ENCODE results near the gene DDX25. TPM values are rescaled to one million over a fixed set of nuclear protein-coding genes. Genes with fewer than 3 reads are reported as not detected.

The DDX25 gene
- polyA plus RNA-seq, 1 donor, result 0.59 TPM

DNA sequence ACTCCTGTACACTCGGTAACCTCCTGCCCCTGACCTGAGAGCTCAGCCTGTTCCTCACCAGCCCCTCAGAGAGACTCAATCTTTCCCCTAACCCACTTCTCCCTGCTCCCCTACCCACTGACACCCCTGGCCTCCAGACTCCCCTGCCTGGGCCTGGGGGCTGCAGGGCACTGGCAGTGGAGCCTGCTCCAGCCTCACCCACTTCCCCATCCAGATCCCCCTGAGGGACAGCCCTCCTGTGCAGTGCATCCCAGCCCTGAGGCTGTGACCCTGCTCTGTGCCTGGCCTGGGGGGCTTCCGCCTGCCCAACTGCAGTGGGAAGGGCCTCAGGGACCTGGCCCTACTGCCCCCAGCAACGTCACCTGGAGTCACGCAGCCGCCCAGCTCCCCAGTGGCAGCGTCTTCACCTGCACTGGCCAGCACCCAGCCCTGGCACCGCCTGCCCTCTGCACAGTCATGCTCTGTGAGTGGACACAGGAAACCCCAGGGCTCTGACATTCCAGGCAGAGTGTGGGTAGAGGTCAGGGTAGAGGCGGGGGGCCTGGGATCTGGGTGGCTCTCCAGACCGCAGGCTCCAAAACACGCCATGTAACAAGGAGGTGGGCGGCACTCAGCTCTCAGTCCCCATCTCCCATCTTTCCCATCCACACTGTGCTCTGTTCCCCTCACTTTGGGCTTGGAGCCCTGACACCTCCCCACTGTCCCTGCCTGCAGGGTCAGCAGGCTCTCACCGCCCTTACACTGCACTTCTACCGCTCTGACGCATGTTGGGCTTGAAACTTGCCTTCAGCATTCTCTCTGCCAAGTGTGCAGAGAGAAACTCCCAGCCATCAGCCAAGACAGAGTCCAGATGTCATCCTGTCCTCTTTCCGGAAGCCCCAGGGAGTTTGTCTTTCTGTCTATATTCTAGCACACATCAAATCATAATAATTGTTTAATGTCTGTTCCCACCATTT, 46.7 kb downstream of the DDX25 start:
- DNase-seq (ENCODE audit: low read depth), result peak; percentile 82

DNA sequence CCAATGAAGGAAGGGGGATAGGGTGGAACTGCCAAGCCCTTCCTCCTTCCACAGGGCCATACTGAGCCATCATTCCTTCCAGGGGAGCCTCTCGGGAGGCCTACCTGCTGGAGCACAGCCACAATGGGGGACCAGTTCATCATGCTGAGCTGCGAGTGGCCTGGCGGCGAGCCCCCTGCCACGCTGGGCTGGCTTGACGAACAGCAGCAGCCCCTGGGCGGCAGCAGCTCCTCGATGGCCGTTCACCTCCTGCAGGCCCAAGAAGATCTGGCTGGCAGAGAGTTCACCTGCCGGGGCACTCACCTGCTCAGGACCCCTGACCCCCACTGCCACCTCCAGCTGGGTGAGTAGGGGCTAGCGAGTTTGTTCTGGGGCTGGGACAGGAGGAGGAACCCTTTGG, 47.4 kb downstream of the DDX25 start:
- DNase-seq (ENCODE audit: low read depth), result no peak

DNA sequence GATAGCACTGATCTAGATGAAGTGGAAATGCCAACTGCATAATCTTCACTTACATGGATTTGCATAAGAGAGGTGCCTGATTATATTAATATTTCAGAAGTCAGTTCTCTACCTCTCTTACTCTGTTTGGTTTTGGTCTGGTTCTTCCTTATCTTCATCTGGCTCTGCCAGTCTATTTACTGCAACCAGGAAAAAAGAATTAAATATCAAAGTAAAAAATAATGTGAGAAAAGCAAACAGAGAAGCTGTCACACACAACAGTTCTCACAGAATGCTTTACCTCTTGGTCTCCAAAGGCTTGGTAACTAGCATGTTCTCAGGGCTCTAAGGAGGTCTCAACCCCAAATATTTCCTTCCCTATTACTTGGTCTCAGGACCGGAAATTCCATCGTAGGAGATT, 48.3 kb downstream of the DDX25 start:
- no peak for DNase-seq (ENCODE audit: low read depth)

DNA sequence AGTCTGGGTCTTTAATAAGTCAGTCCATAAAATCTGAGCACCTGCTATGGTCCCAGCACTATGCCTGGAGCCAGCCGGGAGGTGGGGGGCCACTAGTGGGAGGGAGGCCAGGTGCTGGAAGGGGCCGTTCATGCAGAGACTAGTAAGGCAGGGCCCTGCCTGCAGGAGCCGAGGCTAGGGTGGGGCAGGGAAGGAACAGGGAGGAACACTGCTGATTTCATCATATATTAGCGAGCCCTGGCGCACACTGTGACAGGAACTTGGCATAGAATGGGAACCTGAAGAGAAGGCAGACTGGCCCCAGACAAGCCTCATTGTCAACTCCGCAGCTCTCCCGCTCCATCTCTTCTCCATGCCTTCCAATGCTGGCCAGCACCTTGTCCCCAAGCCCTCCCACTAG, 48.7 kb downstream of the DDX25 start:
- DNase-seq (ENCODE audit: low read depth), result no peak

DNA sequence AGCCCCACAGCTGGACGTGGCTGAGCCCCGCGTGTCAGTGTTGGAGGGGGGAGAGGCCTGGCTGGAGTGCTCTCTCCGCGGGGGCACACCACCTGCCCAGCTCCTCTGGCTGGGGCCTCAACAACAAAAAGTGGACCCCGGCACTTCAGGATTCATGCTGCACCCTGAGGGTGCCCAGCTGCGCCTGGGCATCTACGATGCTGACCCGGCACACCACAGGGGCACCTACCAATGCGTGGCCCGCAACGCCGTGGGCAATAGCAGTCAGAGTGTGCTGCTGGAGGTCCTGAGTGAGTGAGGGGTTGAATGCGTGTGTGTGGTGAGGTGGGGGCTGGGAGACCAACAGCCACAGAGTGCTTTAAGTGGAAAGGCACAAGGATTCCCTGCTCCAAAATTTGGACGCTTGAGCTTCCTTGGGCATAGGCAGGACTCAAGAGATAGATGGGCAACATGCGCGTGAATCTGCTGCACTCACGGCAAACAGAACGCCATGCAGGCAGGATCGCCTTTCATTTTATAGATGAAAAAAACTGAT, 49.2 kb downstream of the DDX25 start:
- no peak for DNase-seq (ENCODE audit: low read depth)

DNA sequence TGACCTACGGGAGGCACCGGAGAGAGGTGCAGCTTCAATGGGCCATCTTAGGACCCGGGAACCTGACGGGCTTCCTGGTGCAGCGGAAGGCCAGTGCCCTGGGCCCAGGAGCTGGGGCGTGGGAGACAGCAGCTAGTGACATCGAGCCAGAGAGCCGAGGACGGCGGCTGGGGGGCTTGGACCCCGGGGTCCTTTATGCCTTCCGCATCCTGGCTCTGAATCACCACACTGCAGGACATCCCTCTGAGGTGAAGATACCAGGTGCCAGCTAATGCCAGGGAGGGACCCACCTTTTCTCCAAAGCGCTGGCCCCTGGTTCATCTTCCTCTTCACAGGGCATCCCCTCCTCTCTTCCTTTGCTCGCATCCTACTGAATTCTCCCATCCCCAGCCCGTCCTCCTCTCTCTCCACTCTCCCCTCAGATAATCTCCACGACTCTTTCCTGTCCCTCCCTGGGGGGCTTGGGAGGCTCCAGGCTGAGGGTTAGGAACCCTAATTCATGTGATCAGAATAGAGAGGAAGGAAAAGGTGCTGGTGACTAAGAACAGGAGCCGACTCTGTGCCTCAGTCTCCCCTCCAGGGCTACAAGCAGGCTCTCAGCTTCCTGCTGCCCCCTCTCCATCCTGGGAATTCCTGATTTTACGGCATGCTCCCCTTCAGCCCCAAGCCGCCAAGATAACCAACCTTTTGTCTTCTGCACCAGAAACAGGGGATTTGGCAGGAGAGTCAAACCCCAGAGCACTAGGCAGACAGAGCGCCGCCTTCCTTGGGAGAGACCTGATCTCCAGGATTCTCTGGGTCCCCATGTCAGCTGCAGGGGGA, 50.0 kb downstream of the DDX25 start:
- DNase-seq (ENCODE audit: low read depth), result no peak

DNA sequence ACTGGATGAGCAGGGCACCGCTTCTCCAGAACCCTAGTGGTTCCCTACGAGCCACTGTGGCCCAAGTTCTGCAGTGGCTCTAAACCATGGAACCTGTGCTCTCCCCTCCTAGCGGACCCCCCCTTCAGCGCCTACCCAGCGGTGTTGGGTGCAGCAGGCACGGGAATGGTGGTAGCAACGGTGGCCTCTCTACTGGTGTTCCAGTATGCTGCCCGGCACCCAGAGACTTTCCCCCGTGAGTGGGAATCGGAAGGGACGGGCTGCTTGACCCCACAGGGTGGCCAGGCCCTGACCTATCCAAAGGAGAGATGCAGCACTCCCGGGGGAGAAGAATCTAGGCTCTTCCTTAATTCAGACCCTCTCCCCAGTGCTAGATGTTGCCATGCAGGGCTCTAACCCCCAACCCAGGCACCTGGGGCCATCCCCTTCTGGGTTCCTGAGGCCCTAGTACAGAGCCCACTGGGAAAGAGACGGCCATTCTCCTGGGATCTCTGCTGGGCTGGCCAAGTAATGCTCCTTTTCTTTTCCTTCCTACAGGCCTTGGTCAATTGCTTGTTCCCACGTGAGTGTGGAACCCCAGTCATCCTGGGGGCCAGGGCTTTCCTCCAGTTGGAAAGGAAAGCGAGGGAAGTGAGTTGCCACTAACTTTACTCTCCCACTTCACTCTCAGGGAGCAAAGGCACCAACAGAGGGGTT, 50.8 kb downstream of the DDX25 start:
- no peak for DNase-seq (ENCODE audit: low read depth)

DNA sequence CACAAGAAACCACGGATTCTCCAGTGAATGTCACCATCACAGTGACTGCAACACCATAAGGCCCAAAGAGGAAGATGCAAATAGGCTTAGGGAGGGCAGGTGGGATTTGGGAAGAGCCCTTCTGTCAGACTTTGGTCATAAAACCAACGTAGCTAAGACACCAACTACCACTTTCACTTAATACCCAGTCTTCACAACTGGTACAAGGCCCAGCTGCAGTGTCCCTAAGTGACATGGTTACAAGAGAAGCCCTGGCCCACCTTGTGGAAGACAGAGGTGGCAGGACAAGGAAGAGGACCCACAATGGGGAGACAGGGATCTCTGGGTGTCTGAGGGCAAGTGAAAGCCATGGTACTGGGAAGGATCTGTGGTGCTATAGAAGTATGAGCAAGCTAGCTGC, 51.5 kb downstream of the DDX25 start:
- DNase-seq (ENCODE audit: low read depth), result no peak

DNA sequence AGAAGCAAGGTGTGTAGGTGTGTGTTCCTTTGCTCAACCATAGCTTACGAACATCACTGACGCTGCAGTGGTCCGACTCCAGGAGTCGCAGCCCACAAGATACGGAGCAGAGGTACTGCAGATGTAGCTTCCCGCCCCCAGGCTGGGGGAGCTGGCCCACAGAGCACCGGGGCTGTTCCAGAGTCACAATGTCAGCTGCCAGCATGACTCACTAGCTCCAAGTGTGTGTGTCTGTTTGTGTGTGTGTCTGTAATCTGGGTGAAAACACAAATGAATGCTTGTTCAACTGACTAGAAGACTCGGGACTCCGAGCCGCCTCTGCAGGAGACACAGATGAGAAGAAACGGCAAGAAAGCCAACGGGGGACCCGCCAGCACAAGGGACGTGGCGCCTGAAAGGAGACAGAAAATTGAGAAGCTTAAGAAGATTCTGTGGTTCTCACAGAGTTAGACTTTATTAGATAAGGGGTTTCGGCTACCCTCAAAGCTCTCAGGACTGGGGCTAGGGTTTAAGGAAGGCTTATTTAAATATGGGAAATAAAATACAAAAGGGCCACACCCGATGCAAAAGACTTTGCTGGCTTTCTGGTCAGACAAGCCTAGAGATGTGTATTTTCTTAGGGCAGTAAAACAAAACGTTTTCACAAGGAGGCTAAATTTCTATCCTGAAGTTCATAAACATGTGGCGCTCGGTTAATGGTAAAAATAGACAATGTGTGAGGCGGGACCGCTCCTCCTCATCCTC, 52.3 kb downstream of the DDX25 start:
- DNase-seq (ENCODE audit: low read depth), result no peak

DNA sequence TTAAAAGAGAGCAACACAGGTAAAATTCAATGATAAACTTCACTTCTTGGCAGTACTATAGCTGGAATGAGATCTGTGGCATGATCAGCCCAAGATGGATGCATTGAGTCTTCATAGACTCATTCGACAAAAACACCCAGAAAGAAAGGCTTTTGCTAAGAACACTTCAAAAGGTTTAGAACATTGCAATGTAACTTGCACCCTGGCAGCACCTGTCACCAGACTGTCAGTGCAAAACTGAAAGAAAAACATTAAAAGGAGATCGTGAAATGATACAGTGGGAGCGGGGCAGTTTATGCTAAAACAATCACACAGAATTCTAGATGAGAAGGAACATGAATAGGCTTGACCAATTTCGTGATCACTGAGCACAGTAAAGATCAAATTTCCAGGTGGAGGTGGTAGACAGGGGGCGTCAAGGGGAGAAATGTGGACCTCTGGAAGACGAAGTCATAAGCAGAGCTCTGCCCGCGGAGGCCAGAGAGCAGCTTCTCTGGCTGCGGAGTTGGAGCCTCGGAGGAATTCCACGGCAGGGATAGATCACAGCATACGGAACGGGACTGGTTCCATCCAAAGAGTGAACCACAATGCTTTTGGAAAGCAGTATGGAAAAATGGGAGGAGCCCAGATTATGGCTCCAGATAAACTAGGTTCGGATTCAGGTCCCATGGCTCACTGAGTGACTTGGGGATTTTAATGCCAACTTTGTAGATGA, 53.5 kb downstream of the DDX25 start:
- no peak for DNase-seq (ENCODE audit: low read depth)

DNA sequence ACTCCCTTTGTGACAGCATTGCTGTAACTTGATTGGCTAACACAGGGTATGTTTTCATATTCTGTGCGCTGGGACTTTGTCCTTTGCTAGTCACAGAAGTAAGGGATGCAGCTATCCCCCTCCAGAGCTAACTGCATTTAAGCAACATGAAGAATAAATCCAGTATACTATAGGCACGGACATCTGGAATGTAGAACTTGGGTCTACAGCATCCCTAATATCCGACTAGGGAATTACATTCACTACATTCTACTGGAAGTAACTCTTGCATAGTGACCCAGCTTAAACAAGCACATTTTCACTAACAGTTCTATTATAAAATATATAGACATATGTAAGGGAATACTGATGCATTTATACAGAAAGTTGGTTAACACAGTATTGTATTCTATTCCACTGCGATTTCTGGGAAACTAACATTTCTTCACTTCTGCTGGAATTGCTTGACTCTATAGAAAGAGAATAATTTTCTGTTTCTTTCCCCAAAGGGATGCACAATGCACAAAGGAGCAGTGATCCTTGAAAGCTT, 54.6 kb downstream of the DDX25 start:
- no peak for DNase-seq (ENCODE audit: low read depth)

DNA sequence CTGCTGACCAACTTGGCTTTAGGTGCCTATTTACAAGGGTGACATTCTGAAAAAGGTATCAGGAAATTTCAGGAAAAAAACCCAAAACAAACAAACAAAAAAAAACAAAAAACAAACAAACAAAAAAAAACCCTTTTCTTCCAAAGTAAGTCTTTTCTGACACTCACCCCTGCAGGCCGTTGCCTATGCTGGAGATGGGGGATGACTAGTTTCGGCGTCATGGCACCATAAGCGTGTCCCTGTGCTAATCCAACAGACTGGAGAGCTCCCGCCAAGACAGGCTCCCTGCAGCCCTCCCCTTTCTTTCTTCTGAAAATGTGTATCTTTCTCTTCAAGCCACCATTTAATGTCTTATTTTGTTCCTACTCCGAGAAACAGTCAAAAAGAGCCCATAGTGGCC, 55.2 kb downstream of the DDX25 start:
- no peak for DNase-seq (ENCODE audit: low read depth)

DNA sequence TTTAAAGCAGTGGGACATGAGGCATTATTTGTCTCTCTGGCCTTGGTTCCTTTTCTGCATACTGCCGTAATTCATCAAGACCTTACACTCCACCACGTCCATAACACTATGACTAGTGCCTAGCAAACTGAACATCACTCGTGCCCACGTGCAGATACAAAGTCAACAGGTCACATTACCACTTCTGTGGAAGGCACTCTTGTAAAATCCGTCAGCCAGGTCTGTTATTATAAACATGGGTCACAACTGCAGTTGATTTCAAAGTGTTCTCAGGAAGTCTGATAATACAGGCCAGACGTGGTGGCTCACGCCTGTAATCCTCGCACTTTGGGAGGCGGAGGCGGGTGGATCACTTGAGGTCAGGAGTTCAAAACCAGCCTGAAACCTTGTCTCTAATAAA, 55.6 kb downstream of the DDX25 start:
- no peak for DNase-seq (ENCODE audit: low read depth)

DNA sequence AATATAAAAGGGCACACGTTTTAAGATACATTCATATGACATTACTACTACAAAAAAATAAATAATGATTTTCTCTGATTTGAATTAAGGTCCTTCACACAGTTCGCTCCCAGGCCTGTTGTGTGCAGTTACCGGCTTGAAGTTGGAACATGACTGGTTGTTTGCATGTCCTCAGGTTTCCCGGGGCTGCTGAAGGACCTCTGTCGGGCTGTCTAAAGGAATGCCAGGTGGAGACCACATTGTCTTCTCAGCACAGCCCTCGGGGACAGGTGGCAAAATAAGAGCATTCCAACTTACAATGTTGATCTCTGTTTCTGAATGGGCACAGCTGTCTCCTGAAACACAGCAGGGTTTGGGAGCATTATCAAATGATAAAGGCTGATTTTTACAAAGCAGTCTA, 56.5 kb downstream of the DDX25 start:
- no peak for DNase-seq (ENCODE audit: low read depth)

DNA sequence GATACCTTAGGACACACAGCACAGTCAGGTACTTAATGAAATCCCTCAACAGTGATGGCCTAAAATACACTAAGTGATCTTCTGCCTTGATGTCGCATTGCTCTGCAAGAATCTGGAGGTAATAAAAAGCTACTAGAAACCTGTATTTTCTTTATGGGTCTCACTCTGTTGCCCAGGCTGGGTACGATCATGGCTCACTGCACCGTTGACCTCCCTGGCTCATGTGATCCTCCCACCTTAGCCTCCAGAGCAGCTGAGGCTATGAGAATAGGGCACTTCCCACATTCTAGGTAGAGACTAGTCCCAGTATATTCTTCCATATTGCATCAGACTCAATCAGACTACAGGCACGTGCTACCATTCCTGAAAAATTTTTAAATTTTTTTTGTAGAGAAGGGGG, 63.2 kb downstream of the DDX25 start:
- DNase-seq (ENCODE audit: low read depth), result no peak

DNA sequence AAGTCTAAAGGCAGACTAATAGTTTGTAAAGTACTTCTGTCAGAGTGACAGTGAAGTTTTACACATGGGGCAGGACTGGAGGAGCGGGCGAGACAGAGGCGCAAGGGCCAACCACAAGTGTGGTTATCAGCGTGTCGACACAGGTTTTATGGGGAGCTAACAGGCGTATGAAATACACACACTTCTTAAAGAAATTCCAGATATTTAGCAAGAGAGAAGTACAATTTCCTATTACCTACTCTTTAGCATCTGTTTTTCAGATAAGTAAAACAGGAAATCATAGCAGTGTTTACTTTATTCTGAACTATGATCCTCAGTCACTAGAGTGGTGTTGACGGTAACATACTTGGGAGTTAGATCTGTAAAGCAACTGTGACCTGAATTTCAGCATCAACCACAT, 64.0 kb downstream of the DDX25 start:
- DNase-seq (ENCODE audit: low read depth), result no peak

DNA sequence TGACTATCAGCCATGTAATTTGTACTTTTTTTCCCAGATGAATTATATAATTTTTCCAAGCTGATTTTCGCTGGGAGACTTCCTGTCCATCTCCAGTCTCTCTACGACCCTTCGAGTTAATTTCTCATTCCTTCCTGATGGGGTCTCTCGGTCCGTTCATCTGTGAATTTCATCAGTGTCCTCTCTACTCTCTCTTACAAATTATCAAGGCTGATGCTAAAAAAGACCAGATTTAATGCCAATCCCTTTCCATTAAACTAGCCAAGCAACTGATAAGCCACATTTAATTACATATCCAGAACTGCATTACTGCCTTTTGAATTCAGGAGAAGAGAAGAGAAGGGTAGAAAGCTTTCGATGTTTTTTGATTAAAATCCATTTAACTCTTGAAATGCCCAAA, 67.3 kb downstream of the DDX25 start:
- no peak for DNase-seq (ENCODE audit: low read depth)

DNA sequence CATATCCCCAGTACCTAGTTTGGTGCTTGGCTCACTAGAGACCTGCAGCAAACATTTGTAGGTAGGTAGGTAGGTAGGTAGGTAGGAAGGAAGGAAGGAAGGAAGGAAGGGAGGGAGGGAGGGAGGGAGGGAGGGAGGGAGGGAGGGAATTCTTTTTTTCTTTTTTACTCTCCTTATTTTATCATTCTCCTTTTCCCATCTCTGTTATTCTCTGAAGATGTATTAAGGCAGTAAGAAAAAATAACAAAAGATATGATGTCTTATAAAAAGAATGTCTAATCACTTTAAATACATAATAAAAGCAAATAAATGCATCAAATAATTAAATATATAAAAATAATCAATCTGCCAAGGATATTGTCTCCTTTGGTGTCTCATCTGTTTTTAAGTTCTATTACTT, 70.0 kb downstream of the DDX25 start:
- DNase-seq (ENCODE audit: low read depth), result no peak

DNA sequence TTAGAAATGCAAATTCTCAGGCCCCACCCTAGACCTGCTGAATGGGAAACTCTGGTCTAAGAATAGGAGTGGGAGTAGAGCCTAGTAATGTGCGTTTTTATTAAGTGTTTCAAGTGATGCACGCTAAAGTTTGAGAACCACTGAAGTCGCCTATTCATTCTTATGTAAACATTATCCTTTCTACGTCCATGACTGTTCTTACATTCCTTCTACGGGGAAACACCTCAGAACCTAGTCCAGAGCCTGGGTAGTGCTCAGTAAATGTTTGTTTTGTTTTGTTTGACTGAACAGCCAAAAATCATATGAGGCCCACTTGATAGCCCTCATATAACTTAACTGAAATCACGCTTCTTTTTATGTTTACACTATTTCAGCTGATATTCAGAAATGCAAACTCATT, 71.3 kb downstream of the DDX25 start:
- DNase-seq (ENCODE audit: low read depth), result no peak

DNA sequence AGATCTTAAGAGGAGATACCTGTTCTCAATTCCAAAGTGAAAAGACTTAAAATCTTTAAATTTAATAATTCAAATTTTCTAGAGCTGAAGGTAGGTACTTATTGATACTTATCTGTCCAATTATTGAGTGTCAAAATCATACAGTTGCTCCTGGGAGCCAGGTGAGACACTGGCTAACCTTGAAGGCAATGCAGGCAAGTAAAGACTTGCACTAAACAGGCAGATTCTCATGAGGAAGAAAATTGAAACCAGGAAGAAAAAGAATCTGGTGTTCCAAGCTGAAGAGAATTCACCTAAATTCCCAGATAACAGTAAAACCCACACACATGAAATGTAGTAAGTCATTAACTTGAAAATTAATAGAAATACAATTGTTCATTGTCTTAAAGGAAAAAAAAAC, 71.8 kb downstream of the DDX25 start:
- no peak for DNase-seq (ENCODE audit: low read depth)

All from forelimb muscle (tissue), 1 donor.